ENCODE measurements around the gene IL11.

IL11 gene

DNA sequence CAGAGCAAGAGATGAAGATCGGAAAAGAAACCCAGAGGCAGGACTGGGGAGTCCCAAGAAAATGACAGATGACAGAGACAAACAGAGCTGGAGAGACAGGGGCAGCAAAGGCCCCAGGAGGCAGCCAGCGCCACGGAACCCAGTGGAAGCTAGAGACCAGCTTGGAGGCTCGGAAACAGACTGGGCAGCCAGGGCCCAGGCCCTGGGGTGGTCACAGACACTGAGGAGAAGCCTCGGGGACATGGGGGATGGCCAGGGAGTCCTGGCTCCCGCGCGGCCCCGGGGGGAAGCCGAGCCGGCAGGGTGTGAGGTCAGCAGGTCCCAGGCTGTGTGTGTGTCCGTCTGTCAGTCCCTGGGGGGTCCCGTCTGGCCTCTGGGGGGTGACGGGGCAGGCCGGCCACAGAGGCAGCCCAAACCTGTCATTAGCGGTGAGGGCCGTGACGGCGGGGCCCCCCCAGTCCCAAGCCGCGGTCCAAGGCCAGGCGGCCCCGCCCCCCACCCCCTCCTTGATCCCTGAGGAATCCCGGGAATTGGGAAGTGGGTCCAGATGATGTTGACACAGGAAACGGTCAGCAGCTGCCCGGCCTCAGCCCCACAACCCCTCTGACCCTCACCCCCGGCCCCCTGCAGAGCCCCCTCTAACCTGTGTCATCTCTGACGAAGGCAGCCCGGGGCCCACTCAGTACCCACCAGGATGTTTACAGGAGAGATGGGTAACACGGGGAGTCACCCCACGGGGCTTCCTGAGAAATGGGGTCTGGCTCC is 3.9 kb upstream of the IL11 start:
- H3K4me1 ChIP-seq: no peaks in the 10 kb centered on the region
- TF ChIP-seq, protein P1, sequence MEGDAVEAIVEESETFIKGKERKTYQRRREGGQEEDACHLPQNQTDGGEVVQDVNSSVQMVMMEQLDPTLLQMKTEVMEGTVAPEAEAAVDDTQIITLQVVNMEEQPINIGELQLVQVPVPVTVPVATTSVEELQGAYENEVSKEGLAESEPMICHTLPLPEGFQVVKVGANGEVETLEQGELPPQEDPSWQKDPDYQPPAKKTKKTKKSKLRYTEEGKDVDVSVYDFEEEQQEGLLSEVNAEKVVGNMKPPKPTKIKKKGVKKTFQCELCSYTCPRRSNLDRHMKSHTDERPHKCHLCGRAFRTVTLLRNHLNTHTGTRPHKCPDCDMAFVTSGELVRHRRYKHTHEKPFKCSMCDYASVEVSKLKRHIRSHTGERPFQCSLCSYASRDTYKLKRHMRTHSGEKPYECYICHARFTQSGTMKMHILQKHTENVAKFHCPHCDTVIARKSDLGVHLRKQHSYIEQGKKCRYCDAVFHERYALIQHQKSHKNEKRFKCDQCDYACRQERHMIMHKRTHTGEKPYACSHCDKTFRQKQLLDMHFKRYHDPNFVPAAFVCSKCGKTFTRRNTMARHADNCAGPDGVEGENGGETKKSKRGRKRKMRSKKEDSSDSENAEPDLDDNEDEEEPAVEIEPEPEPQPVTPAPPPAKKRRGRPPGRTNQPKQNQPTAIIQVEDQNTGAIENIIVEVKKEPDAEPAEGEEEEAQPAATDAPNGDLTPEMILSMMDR (IDR thresholded peaks at IDR 0.05): no peak
- no peaks in the 10 kb centered on the region for H3K9me3 ChIP-seq (ENCODE audit: control insufficient read depth, low read length)
- no peak overlapping the region for H3K4me2 ChIP-seq (ENCODE audit: low read length)
- H3K9ac ChIP-seq: no peak overlapping the region
- no peak overlapping the region for H3K4me3 ChIP-seq (ENCODE audit: low read depth, low read length)
- no peak overlapping the region for H3K27ac ChIP-seq
- H2AFZ ChIP-seq: no peak overlapping the region
- H3K27me3 ChIP-seq (ENCODE audit: control insufficient read depth, insufficient read depth, low read length): peaks cover 6% of the 10 kb centered on the region
- H3K79me2 ChIP-seq: no peaks in the 10 kb centered on the region
- H3K36me3 ChIP-seq (ENCODE audit: control insufficient read depth, insufficient read depth, low read length): no peaks in the 10 kb centered on the region

DNA sequence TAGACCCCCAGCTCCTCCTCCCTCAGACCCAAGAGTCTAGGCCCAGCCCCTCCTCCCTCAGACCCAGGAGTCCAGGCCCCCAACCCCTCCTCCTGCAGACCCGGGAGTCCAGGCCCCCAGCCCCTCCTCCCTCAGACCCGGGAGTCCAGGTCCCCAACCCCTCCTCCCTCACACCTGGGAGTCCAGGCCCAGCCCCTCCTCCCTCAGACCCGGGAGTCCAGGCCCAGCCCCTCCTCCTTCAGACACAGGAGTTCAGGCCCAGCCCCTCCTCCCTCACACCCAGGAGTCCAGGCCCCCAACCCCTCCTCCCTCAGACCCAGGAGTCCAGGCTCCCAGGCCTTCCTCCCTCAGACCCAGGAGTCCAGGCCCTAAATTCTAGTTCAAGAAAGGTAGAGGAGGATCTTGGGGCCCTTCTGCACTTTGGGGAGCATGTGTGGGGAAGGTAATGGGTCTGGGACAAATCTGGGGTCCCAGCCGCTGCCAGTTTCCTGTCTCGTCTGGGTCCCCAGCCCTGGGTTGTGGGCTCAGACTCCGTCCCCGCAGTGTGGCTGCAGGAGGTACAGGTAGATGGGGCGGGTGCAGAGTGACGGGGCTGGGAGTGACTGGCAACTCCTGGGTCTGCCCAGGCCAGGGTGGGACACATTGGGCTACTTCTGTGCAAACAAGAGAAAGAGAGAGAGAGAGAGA is 3.2 kb upstream of the IL11 start:
- no peaks in the 10 kb centered on the region for H3K4me1 ChIP-seq
- H3K4me2 ChIP-seq (ENCODE audit: low read length): no peak overlapping the region
- no peak overlapping the region for H3K4me3 ChIP-seq (ENCODE audit: low read depth, low read length)
- H2AFZ ChIP-seq: no peak overlapping the region
- no peak overlapping the region for H3K27ac ChIP-seq
- H3K9ac ChIP-seq: no peak overlapping the region
- no peaks in the 10 kb centered on the region for H3K9me3 ChIP-seq (ENCODE audit: control insufficient read depth, low read length)
- H3K27me3 ChIP-seq (ENCODE audit: control insufficient read depth, insufficient read depth, low read length): peaks cover 10% of the 10 kb centered on the region
- no peaks in the 10 kb centered on the region for H3K36me3 ChIP-seq (ENCODE audit: control insufficient read depth, insufficient read depth, low read length)
- TF ChIP-seq, protein P1 (IDR thresholded peaks at IDR 0.05): no peak
- no peaks in the 10 kb centered on the region for H3K79me2 ChIP-seq

DNA sequence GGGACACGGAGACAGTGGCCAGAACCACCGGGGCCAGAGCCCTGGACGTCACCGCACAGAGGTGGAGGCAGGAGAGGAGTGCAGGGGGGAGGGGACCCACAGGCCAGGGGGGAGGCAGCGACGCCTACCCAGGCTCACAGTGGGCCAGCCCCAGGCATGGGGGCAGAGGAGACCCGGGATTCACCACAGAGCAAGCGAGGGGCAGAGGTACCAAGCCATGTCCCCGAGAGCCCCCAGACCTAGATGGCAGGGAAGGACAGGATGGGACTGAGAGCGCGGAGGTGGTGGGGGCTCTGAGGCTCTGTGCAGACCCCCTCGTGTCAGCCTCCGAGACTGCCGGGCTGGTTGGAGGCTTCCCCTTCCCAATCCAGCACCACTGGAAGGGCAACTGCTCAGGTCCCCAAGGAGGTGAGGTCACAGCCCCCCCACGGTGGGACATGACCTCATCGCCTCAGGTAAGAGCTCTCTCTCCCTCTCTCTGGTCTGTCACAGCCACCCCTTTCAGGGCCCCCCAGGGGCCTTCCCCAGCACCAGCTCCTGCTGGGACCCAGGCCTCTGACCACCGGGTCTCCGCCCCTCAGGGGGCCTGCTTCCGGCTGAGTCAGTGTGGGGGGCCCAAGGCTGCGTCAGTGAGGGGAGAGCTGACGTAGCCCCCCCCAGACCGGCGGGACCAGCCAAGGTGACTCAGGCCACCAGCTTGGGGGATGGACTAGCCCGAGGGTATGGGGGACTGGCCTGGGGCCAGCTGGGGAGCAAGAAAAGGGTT is 2.2 kb upstream of the IL11 start:
- no peak overlapping the region for H3K4me2 ChIP-seq (ENCODE audit: low read length)
- H3K4me3 ChIP-seq (ENCODE audit: low read depth, low read length): no peak overlapping the region
- H3K36me3 ChIP-seq (ENCODE audit: control insufficient read depth, insufficient read depth, low read length): no peaks in the 10 kb centered on the region
- peaks cover 10% of the 10 kb centered on the region for H3K27me3 ChIP-seq (ENCODE audit: control insufficient read depth, insufficient read depth, low read length)
- no peaks in the 10 kb centered on the region for H3K4me1 ChIP-seq
- H3K79me2 ChIP-seq: no peaks in the 10 kb centered on the region
- H3K9ac ChIP-seq: no peak overlapping the region
- H2AFZ ChIP-seq: no peak overlapping the region
- H3K9me3 ChIP-seq (ENCODE audit: control insufficient read depth, low read length): no peaks in the 10 kb centered on the region
- TF ChIP-seq, protein P1 (IDR thresholded peaks at IDR 0.05): no peak
- no peak overlapping the region for H3K27ac ChIP-seq

DNA sequence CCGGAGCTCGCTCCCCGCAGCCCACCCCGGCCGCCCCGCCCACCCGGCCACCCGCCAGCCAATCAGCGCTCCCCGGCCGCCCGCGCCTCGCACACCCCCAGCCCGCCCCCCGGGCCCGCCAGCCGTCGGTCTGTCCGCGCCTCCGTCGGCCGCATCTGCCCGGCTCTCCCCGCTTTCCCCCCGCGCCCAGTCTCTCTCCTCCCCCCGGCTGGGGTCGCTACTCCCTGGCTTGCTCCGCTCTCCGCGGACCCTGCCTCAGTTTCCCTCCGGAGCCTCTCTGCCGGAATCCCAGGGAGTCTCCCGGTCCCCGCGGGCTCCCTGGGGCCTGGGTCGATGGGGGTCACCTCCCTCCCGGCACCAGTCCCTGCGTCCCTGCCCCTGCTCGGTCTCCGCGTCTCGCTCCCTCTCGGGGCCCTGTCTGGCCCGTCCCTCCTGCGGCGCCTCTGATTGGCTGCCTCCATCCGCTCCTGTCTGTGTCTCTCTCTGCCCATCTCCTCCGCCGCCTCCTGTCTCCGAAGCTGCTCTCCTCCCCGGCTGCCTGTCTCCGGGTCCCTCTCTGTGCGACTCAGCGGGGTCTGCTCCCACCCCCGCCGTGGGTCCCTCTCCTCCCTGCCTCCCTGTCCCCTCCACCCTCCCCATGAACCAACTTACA is 484 bp downstream of the IL11 start:
- Histone ChIP-seq H3K4me2 (ENCODE audit: low read length) (peak overlapping the region; percentile 47), H3K9me3 (ENCODE audit: control insufficient read depth, low read length) (no peaks in the 10 kb centered on the region), H3K4me3 (ENCODE audit: low read depth, low read length) (peak overlapping the region; percentile 11), H3K27me3 (ENCODE audit: control insufficient read depth, insufficient read depth, low read length) (peaks cover 10% of the 10 kb centered on the region), H3K9ac (no peak overlapping the region), H3K27ac (no peak overlapping the region), H2AFZ (no peak overlapping the region), H3K36me3 (ENCODE audit: control insufficient read depth, insufficient read depth, low read length) (no peaks in the 10 kb centered on the region), H3K4me1 (no peaks in the 10 kb centered on the region), H3K79me2 (no peaks in the 10 kb centered on the region)
- TF ChIP-seq, protein P1 (IDR thresholded peaks at IDR 0.05): no peak

Data from parathyroid adenoma (tissue), 2 donors.